GM19023 (cell line): ENCODE results near the gene GPX5.

Source experiments
- ATAC-seq: cut with Tn5 transposase; IDR thresholded peaks from one replicate; pipeline ENCODE4 v1.9.1; 2021; ENCODE audit warnings: mild to moderate bottlenecking, moderate library complexity; ENCODE audit not compliant: unreplicated experiment

Gene GPX5

GRCh38 chr6:28553986-28554881 is 28.6 kb downstream of the GPX5 start:
- no peak for ATAC-seq

- no peak for ATAC-seq
Measured at GRCh38 chr6:28555136-28555535, 29.5 kb downstream of the GPX5 start.

- no peak for ATAC-seq
Measured at GRCh38 chr6:28558629-28559028, 32.9 kb downstream of the GPX5 start.

- ATAC-seq = no peak
Measured at GRCh38 chr6:28563430-28564095, 37.9 kb downstream of the GPX5 start.

- no peak for ATAC-seq
Measured at GRCh38 chr6:28565823-28566526, 40.3 kb downstream of the GPX5 start.

GRCh38 chr6:28566527-28567252 is 41.0 kb downstream of the GPX5 start:
- no peak for ATAC-seq

GRCh38 chr6:28567506-28567905 is 41.8 kb downstream of the GPX5 start:
- no peak for ATAC-seq

- no peak for ATAC-seq
Measured at GRCh38 chr6:28568515-28569108, 42.9 kb downstream of the GPX5 start.

- no peak for ATAC-seq
Measured at GRCh38 chr6:28569748-28570147, 44.1 kb downstream of the GPX5 start.

- ATAC-seq = no peak
Measured at GRCh38 chr6:28580475-28580874, 54.8 kb downstream of the GPX5 start.

GRCh38 chr6:28583463-28583862 is 57.8 kb downstream of the GPX5 start:
- no peak for ATAC-seq
